NCI-H128 (cell line): Measurements from ENCODE around the gene TASOR2.

Experiments used
- DNase-seq: peaks from one replicate; lab custom pipeline; 2025; ENCODE audit not compliant: unreplicated experiment; lab: John Stamatoyannopoulos, UW

Gene TASOR2

GRCh38 chr10:5654218-5654755 is 30.4 kb upstream of the TASOR2 start:
- DNase-seq: no peak

- no peak for DNase-seq
These were observed 29.5 kb upstream of the TASOR2 start for GRCh38 chr10:5655121-5655520.

- DNase-seq: no peak
These were observed 27.7 kb upstream of the TASOR2 start for GRCh38 chr10:5656737-5657579.

- DNase-seq: no peak
These were observed 25.6 kb upstream of the TASOR2 start for GRCh38 chr10:5658871-5659618.

GRCh38 chr10:5659702-5660528 is 24.7 kb upstream of the TASOR2 start:
- no peak for DNase-seq

GRCh38 chr10:5661043-5661442 is 23.6 kb upstream of the TASOR2 start:
- DNase-seq: no peak

GRCh38 chr10:5662708-5663579 is 21.7 kb upstream of the TASOR2 start:
- DNase-seq: no peak

- no peak for DNase-seq
These were observed 20.8 kb upstream of the TASOR2 start for GRCh38 chr10:5663692-5664427.

GRCh38 chr10:5665373-5666007 is 19.1 kb upstream of the TASOR2 start:
- DNase-seq: no peak

GRCh38 chr10:5666008-5666840 is 18.4 kb upstream of the TASOR2 start, which contains the start of gene ASB13:
Gene ASB13 (minus strand): TSS chr10:5666595. CDS start chr10:5666551, 44 bp downstream.
- DNase-seq: no peak

GRCh38 chr10:5666841-5667630 is 17.6 kb upstream of the TASOR2 start:
- no peak for DNase-seq

GRCh38 chr10:5668429-5668828 is 16.2 kb upstream of the TASOR2 start:
- no peak for DNase-seq

GRCh38 chr10:5669604-5670003 is 15.0 kb upstream of the TASOR2 start:
- no peak for DNase-seq

- no peak for DNase-seq
These were observed 13.8 kb upstream of the TASOR2 start for GRCh38 chr10:5670662-5671375.

GRCh38 chr10:5678397-5679036 is 6.1 kb upstream of the TASOR2 start:
- no peak for DNase-seq

GRCh38 chr10:5679037-5679435 is 5.6 kb upstream of the TASOR2 start:
- no peak for DNase-seq
